Neural progenitor cell (in vitro differentiated cells): ENCODE results near the gene LMF2.

Source experiments
- EZH2 ChIP-seq: fragments of 200-600 bp; sonication (generic); IDR thresholded peaks from 2 replicates; pipeline ENCODE4 v1.6.1; 2017; ENCODE audit warnings: antibody characterized with exemption, mild to moderate bottlenecking, moderate library complexity
- EZH2phosphoT487 ChIP-seq: fragments of 200-600 bp; sonication (generic); IDR thresholded peaks from 2 replicates; pipeline ENCODE4 v1.6.1; 2017; ENCODE audit warnings: antibody characterized with exemption
- TF ChIP-seq, protein P1 (sequence below): fragments of 200-600 bp; sonication (generic); IDR thresholded peaks from 2 replicates; pipeline ENCODE4 v1.5.1; 2017; ENCODE audit warnings: antibody characterized with exemption, mild to moderate bottlenecking

DNA sequence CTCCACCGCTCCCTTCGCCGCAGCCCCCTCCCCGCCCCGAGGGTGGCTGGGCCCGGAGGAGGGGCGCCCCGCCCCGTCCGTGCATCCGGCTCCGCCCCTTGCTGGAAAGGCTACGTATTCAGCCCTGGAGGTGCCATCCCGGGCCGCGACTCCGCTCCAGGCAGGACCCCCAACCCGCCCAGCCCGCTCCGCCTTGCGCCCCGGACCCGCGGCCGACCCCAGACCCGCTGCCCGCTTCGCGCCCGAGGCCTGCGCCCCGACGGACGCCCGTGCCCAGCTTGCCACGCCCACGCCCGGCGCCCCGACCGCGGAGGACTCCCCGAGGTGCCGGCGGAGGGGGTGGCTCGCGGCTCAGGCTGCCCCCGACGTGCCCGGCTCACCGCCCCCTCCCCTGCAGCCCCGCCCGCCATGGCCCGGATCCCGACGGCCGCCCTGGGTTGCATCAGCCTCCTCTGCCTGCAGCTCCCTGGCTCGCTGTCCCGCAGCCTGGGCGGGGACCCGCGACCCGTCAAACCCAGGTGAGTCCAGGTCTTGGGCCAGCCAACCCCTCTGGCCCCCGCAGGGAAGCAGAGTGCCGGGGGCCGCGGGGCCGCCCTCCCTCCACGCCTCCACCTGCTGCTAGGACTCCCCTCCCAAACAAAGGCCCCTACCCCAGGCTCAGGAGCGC, 25.9 kb downstream of the LMF2 start, which contains the start of gene ADM2:
- TF ChIP-seq, protein P1, sequence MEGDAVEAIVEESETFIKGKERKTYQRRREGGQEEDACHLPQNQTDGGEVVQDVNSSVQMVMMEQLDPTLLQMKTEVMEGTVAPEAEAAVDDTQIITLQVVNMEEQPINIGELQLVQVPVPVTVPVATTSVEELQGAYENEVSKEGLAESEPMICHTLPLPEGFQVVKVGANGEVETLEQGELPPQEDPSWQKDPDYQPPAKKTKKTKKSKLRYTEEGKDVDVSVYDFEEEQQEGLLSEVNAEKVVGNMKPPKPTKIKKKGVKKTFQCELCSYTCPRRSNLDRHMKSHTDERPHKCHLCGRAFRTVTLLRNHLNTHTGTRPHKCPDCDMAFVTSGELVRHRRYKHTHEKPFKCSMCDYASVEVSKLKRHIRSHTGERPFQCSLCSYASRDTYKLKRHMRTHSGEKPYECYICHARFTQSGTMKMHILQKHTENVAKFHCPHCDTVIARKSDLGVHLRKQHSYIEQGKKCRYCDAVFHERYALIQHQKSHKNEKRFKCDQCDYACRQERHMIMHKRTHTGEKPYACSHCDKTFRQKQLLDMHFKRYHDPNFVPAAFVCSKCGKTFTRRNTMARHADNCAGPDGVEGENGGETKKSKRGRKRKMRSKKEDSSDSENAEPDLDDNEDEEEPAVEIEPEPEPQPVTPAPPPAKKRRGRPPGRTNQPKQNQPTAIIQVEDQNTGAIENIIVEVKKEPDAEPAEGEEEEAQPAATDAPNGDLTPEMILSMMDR: no peak
- TF ChIP-seq EZH2phosphoT487 (peak; percentile 29), EZH2 (peak; percentile 65)
